ENCODE data around the gene MYH3.

MYH3 gene

DNA sequence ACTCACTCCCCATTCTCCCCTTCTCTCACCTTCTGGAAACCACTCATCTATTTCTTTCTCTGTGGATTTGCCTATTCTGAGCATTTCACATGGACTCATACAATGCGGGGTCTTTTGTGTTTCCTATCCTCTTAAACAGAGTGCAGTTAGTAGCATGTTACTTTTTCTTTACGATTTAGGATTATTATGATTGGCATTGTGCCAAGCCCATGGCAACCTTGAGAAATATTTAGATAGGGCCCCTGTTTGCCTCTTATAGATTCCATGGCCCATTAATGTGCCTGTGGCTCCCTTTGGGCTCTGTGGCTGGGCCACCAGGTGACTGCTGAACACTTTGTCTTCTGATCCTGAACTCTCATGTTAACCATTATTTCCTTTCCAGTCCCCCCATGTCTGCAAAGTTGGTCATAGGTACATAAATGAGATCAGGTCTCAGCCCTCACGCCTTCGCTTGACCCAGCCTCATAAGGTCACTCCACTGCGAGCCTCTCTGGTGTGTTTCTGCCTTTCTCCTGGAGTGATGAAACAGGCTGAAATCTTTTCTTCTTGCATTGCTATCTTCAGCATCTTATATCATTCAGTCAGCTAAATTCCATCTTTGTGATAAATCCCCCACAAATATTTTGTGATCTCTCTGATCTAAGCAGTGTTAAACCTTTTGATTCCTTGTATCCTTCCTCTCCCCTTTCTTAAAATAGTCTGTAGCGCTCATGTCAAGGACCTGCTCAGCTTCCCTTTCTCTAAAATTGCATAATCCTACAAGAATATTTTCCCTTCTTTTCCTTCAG lies 44.0 kb downstream of the MYH3 start:
- FAIRE-seq = no peak

- FAIRE-seq = no peak
Measured at GRCh38 chr17:10610884-10611283, 46.2 kb downstream of the MYH3 start.

DNA sequence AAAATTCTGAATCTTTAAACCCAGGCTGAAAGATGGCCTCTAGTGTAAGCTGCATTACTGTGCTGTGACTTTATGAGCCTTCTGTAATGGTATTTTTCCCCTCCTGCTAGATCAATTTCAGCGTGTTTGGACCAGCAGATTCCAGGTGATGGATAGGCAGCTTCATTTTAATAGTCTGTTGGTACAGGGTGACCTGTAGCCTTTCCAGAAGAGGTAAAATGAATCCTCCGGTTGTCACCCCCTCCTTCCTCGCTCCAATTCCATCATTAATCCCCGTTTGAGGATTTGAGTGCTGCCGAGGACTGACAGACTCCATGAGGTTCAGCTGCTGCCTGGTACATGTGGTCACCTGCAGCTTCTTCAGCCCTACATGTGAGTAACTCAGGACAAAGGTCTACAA lies 48.9 kb downstream of the MYH3 start:
- no peak for FAIRE-seq

DNA sequence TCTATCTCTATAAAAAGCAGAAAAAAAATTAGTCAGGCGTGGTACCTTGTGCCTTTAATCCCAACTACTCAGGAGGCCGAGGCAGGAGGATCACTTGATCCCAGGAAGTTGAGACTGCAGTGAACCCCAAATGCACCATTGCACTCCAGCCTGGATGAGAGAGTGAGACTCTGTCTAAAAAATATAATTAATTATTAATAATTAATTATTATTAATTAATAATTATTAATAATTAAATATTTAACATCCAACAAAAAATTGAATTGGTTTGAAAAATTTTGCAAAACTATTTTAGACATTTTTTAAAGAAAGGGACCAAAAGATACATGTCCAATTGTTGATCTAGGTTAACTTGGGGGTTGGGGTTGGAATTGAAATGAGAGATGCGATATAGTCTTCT lies 51.0 kb downstream of the MYH3 start:
- peak; percentile 88 for FAIRE-seq

DNA sequence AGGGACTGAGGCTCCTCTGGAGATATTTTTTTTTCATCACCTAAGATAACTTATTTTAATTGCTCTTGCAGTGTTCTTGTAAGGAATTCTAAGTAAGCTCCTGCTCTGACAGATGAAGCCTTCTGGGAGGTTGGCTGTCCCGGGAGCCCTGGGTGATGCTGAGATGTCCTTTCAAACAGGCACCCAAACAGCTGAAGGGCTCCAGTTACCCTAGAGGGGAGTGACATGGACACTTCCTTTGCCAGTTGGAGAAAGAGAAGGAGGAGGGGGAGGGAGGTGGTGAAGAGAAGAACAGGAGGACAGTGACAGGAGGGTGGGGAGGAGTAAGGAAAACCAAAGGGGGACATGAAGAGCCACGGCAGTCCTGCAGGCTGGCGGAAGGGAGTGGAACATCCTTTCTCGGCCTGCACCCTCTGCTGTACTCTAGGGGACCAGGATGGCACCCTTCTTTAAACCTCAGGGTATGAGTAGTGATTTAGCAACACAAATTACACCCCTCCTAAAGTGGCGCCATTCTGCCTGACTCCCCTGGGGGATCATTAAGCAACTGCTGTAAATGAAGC lies 51.8 kb downstream of the MYH3 start:
- FAIRE-seq = no peak

DNA sequence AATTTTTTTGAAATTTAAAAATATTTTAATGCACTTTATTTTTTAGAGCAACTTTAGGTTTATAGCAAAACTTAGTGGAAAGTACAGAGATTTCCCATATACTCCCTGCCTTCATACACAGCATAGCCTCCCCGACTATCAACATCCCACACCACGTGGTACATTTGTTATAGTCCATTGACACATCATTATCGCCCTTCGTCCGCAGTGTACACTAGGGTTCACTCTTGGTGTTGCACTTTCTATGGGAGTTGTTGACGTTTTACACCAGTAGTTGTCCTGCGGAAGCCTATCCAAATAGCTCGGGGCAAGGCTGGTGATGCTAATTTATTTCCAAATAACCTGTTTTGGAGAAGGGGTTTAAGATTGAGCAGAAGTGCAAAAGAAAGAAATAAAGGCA lies 52.6 kb downstream of the MYH3 start:
- no peak for FAIRE-seq

DNA sequence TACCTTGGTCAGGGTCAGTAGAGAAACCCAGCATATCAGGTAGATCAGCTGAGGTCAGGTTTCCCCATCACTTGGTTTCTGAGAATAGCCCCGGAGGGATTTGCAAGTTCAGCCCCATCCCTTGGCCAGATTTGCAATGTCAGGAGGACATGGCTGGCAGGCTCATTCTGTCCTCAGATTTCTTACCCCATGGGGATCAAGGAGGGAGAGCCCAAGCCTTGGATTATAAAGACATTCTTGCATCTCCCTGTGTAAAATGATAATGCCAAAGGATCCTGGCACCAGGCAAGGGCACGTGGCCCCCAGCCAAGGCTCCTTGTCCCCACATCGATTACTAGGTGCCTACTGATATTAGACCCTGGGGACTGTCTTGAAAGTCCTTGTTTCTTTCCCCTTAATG lies 53.2 kb downstream of the MYH3 start:
- no peak for FAIRE-seq

DNA sequence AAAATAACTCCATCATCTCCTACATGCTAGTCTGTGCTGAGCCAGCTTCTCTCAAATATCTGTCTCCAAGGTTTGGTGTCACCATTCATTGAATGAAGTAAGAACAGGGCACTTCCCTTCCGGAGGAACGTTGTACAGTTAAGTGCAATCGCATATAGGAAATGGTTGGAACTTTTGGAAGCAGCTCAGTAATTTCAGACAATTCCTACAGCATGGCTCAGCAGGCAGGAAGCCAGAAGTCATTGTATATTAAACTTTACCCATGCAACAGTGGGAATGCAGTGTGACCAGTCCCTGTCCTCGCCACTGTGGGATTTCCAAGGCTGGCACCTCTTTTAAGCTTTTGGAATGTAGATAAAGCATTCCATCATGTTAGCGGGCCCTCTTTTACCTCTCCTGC lies 56.5 kb downstream of the MYH3 start:
- FAIRE-seq = no peak

GRCh38 chr17:10598621-10599020 lies 58.5 kb downstream of the MYH3 start:
- no peak for FAIRE-seq

DNA sequence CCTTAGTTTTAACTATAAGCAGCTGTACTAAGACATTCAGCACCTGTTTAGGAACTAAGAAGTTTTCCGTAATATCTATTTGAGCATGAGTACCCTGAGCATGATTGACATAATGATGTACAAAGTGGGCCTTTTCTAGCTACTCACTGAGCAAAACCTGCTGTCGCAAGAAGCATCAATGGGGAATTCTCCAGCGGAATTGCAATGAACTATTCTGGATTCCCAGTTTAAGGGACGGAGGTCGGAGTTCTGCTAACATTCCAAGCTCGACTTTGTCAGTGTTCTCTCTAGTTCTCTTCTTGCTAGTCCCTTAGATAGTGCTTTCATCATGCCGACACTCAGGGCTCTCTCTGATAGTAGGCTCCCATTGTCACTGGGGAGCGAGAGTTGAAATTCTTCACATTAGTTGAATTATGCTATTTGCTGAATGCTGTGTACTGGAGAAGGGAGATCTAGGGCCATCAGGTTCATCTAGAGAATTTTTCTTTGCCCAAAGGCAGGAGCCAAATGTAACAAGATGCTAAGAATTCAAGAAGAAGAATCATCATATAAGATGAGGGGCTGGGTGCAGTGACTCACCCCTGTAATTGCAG lies 67.5 kb downstream of the MYH3 start:
- FAIRE-seq = no peak

DNA sequence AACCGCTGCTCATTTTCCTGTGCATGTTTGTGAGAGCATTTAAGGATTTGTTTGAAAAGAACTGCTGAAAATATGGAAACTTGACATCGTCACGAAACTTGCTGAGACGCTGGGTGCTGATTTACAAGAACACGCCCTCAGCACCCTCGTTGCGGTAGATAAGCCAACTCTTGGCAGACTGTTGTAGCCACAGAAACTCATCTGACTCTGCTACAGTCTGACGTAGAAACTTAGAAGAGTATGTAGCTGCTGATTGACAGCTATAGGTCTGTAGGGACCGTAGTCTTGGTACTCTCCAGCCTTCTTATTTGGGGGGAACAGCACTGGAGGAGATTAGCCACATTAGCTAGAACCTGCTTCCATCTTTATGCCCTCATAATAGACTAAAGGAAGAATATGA lies 71.6 kb downstream of the MYH3 start:
- no peak for FAIRE-seq

DNA sequence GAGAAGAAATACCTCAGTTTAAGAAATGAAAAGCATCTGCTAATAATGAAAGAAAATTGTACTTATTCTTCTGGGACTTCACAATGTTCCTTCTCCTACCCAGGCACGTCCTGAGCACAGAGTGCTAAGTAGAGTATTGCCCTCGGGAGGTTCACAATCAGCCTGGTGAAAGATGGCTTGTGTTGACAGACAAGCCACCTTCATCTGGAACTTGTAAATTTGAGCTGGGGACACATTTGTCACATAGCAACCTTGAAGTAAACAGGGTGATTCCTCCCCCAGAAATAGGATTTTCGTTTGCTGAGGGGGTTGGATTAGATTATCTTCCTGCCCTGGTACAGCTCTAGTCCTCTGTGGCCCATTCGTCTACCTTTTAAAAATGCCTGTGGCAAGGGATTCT lies 73.3 kb downstream of the MYH3 start:
- FAIRE-seq = no peak

GRCh38 chr17:10579270-10579669 lies 77.8 kb downstream of the MYH3 start:
- no peak for FAIRE-seq
